Mesothelial cell of epicardium (in vitro differentiated cells): ENCODE measurements around the gene OXSR1. TPM values are rescaled to one million over a fixed set of nuclear protein-coding genes. Genes with fewer than 3 reads are reported as not detected.

ENCODE experiments used
- DNase-seq, 2 experiments: peaks; one replicate each; pipeline ENCODE4 v3.0.0; 2021; ENCODE audit warnings: low spot score in 2 of 2; ENCODE audit not compliant: unreplicated experiment in 2 of 2
- H3K27ac Mint-ChIP-seq: 2 replicates; pipeline ENCODE4 v1.8.0; 2021; ENCODE audit warnings: mixed read lengths
- H3K27me3 Mint-ChIP-seq: 2 replicates; pipeline ENCODE4 v1.8.0; 2021; ENCODE audit warnings: low read depth, mixed read lengths
- H3K36me3 Mint-ChIP-seq: 2 replicates; pipeline ENCODE4 v1.8.0; 2021; ENCODE audit warnings: mixed read lengths
- H3K4me1 Mint-ChIP-seq: 2 replicates; pipeline ENCODE4 v1.8.0; 2021; ENCODE audit warnings: mixed read lengths
- H3K4me3 Mint-ChIP-seq: 2 replicates; pipeline ENCODE4 v1.8.0; 2021; ENCODE audit warnings: mild to moderate bottlenecking, moderate library complexity, mixed read lengths
- H3K9me3 Mint-ChIP-seq: 2 replicates; pipeline ENCODE4 v1.8.0; 2021; ENCODE audit warnings: mixed read lengths
- total RNA-seq: library from RNA; stranded (reverse); gene quantifications from 3 replicates; pipeline ENCODE4 v1.2.1, GENCODE V29; 2021
- TF ChIP-seq, protein P1 (sequence below): fragments of 200-600 bp; sonication (generic); IDR thresholded peaks from one replicate; pipeline ENCODE4 v1.5.0; 2021; ENCODE audit warnings: antibody characterized with exemption; ENCODE audit not compliant: unreplicated experiment

OXSR1 gene
- total RNA-seq, 1 donor from 2014 or later = 42.6 TPM

DNA sequence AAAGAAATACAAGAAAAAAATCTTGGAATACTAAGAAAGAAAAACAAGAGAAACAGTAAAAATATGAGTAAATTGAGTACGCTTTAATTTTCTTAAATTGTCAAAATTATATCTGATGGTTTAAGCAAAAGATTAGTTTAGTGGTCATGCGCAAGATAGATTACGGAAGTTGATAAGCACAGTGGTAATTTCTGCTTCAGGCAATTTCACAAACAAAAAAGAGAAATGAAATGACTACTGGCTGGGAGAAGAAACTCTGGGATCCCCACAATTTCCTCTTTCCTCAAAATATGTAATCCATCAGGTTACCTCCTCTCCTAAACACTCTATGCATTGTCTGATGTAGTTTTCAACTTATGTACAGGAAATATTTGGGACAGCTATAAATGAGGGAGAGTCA, 17.9 kb upstream of the OXSR1 start:
- Mint-ChIP-seq H3K36me3 (peaks cover 2% of the 10 kb centered on the region), H3K4me3 (no peak overlapping the region), H3K4me1 (no peaks in the 10 kb centered on the region), H3K27ac (no peak overlapping the region), H3K27me3 (no peaks in the 10 kb centered on the region), H3K9me3 (peaks cover 23% of the 10 kb centered on the region)
- TF ChIP-seq, protein P1, sequence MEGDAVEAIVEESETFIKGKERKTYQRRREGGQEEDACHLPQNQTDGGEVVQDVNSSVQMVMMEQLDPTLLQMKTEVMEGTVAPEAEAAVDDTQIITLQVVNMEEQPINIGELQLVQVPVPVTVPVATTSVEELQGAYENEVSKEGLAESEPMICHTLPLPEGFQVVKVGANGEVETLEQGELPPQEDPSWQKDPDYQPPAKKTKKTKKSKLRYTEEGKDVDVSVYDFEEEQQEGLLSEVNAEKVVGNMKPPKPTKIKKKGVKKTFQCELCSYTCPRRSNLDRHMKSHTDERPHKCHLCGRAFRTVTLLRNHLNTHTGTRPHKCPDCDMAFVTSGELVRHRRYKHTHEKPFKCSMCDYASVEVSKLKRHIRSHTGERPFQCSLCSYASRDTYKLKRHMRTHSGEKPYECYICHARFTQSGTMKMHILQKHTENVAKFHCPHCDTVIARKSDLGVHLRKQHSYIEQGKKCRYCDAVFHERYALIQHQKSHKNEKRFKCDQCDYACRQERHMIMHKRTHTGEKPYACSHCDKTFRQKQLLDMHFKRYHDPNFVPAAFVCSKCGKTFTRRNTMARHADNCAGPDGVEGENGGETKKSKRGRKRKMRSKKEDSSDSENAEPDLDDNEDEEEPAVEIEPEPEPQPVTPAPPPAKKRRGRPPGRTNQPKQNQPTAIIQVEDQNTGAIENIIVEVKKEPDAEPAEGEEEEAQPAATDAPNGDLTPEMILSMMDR = no peak
- DNase-seq = no peak

DNA sequence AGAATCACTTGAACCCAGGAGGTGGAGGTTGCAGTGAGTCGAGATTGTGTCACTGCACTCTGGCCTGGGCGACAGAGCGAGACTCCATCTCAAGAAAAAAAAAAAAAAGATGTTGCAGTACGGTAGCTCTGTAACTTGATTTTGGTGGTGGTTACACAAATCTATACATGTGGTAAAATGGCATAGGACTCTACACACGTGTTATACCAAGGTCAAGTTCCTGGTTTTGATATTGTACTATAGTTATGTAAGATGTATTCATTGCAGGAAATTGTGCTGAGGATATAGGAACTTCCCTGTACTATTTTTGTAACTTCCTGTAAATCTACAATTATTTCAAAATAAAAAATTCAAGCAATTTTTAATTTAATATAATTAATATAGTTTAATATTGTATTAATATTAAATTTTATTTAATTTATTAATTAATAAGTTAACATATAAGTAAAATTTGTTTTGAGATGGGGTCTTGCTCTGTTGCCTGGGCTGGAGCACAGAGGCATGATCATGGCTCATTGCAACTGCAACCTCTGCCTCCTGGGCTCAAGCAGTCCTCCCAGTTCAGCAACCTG, 16.9 kb upstream of the OXSR1 start:
- no peak overlapping the region for H3K27ac Mint-ChIP-seq
- no peak overlapping the region for H3K4me3 Mint-ChIP-seq
- TF ChIP-seq, protein P1 = no peak
- H3K27me3 Mint-ChIP-seq = no peaks in the 10 kb centered on the region
- H3K36me3 Mint-ChIP-seq = peaks cover 2% of the 10 kb centered on the region
- DNase-seq = no peak
- H3K9me3 Mint-ChIP-seq = peaks cover 23% of the 10 kb centered on the region
- H3K4me1 Mint-ChIP-seq = peaks cover under 1% of the 10 kb centered on the region

DNA sequence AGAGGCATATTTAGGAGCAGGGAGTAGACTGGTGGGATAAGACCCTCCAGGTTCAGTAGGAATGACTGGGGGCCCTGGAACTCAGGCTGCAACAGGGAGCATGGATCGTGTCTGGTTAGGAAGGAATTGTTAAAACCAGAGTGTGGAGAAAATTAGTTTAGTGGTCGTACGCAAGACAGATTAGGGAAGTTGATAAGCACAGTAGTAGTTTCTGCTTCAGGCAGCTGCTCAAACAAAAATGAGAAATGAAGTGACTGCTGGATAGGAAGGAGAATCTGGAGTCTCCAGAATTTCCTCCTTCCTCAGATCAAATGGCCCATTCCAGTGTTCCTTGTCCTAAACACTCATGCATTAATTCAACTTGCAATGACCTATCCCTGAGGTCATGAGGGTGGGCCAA, 15.6 kb upstream of the OXSR1 start:
- H3K4me1 Mint-ChIP-seq = peaks cover 14% of the 10 kb centered on the region
- no peak overlapping the region for H3K27ac Mint-ChIP-seq
- DNase-seq = no peak
- TF ChIP-seq, protein P1 = no peak
- H3K36me3 Mint-ChIP-seq = peaks cover 2% of the 10 kb centered on the region
- no peaks in the 10 kb centered on the region for H3K27me3 Mint-ChIP-seq
- no peak overlapping the region for H3K4me3 Mint-ChIP-seq
- peaks cover 23% of the 10 kb centered on the region for H3K9me3 Mint-ChIP-seq

DNA sequence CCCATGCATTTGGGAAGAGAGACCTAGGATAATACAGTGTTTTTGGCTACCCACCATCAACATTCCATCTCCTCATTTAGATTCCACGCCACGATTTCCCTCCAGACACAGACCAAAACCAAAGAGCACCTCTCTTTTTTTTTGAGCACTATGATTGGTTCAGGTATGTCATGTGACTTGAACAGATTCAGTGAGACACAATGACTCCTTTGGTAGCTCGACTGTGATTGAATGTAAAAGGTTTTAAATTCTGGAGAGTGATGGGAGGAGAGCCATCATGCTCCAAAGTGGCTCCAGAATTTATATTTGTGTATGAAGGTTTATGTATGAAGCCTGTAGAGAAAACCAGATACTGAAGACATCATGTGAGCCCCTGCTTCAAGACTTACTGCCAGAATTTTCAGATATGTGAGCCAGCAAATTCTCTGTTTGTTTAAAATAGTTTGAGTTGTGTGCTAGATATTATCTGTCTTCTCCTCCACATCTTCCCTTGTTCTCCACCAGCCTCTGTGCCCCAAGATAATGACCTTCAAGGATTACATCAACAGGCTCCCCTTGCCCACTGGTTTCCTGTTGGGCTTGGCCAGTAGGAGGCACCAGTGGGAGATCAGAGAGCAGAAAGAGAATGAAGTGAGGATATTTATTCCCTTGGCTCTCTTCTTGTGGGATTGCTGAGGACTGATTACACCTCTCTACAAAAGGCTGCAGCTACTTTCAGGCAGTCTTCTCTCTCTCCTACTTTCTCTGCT, 14.4 kb upstream of the OXSR1 start:
- Mint-ChIP-seq H3K27me3 (no peaks in the 10 kb centered on the region), H3K4me3 (no peak overlapping the region), H3K36me3 (peaks cover 2% of the 10 kb centered on the region), H3K4me1 (peaks cover 18% of the 10 kb centered on the region), H3K9me3 (peaks cover 19% of the 10 kb centered on the region), H3K27ac (no peak overlapping the region)
- no peak for DNase-seq
- TF ChIP-seq, protein P1 = no peak

DNA sequence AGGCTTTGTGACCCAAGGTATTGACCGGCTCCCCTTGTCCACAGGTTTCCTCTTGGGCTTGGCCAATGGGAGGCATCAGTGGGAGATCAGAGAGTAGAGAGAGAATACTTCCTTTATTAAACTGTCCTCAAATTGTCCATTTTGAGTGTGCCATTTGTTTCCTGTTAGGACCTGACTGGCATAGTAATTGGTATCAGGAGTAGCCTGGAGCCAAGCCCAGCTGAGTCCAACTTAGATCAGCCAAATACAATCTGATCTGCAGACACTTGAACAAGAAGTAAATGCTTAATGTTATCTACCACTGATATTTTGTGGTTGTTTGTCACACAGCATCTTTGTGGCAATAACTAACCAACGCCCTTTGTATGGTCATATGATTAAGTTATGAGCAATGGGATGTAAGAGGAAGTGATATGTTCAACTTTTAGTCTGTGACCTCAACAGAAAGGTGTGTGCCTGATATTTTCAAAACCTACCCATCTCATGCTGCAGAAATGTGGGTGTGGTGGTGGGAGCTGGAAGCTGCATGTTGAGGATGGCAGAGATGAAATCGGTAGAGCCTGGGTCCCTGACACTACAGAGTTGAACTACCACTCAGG, 13.6 kb upstream of the OXSR1 start:
- H3K36me3 Mint-ChIP-seq = no peaks in the 10 kb centered on the region
- H3K9me3 Mint-ChIP-seq = peaks cover 11% of the 10 kb centered on the region
- no peak for DNase-seq
- no peaks in the 10 kb centered on the region for H3K27me3 Mint-ChIP-seq
- peaks cover 18% of the 10 kb centered on the region for H3K4me1 Mint-ChIP-seq
- no peak overlapping the region for H3K27ac Mint-ChIP-seq
- TF ChIP-seq, protein P1 = no peak
- H3K4me3 Mint-ChIP-seq = no peak overlapping the region
